ENCODE data around the gene NEK7.

DNA sequence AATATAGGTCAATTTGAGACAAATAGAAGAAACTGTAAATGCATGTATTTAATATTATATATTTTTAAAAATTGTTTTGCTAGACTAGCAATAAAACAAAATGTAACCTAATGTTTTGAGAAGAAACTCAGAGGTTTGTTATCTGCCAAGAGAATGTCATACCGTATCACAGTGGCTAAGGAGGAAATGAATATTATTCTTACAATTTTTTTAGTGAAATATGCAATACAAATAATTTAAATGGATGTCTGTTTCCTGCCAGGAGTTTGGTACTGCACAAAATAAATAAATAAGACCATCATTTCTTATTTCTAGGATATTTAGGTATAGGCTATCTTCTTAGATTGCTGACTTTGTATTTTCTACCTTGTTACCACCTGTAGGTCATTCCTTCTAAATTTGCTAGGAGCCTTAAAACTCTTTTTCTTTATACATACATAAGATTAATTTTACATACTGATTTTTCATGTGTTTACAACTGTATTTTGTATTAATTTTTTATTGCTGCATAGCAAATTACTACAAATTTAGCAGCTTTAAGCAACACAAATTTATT is 113.6 kb downstream of the NEK7 start:
- TF ChIP-seq, protein P1, sequence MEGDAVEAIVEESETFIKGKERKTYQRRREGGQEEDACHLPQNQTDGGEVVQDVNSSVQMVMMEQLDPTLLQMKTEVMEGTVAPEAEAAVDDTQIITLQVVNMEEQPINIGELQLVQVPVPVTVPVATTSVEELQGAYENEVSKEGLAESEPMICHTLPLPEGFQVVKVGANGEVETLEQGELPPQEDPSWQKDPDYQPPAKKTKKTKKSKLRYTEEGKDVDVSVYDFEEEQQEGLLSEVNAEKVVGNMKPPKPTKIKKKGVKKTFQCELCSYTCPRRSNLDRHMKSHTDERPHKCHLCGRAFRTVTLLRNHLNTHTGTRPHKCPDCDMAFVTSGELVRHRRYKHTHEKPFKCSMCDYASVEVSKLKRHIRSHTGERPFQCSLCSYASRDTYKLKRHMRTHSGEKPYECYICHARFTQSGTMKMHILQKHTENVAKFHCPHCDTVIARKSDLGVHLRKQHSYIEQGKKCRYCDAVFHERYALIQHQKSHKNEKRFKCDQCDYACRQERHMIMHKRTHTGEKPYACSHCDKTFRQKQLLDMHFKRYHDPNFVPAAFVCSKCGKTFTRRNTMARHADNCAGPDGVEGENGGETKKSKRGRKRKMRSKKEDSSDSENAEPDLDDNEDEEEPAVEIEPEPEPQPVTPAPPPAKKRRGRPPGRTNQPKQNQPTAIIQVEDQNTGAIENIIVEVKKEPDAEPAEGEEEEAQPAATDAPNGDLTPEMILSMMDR (IDR thresholded peaks at IDR 0.05) = no peak
- TF ChIP-seq POLR2A (IDR thresholded peaks at IDR 0.05) = no peak

All from tibial nerve (tissue), 3 donors.